Fibroblast of peridontal ligament (primary cell): ENCODE measurements around the gene MTCL3.
"Not testable (repeated sequence)": the region's sequence is repeated elsewhere in the genome, so short reads cannot be mapped to it uniquely, and the experiment has no call there.

Experiments used
- DNase-seq: peaks from one replicate; pipeline ENCODE4 v3.0.0-alpha.2; 2010; ENCODE audit errors: extremely low read depth

Gene MTCL3

GRCh38 chr6:127428562-127428961, 90.6 kb downstream of the MTCL3 start:
- DNase-seq: not testable (repeated sequence)

- peak; percentile 9 for DNase-seq
These were observed 95.2 kb downstream of the MTCL3 start for GRCh38 chr6:127423921-127424320.
